ENCODE results near the gene B9D1. TPM values are rescaled to one million over a fixed set of nuclear protein-coding genes. Genes with fewer than 3 reads are reported as not detected.

Gene B9D1
- total RNA-seq, 1 experiment from 2014 or later: 20.0 TPM

GRCh38 chr17:19325542-19325941 lies 37.0 kb downstream of the B9D1 start:
- TF ChIP-seq CBX3 (IDR thresholded peaks at IDR 0.05; ENCODE audit: low read depth): peak; percentile 42; the same call in 1 of the 2 replicates
- TF ChIP-seq EGR1 (IDR thresholded peaks at IDR 0.05; ENCODE audit: low read depth): no peak
- ATAC-seq (no peak), DNase-seq (ENCODE audit: low read depth, low spot score) (no peak)
- Histone ChIP-seq H4K20me1 (ENCODE audit: insufficient read depth) (no peaks in the 10 kb centered on the region), H2AFZ (ENCODE audit: low read depth, low read length, poor library complexity, severe bottlenecking) (no peak overlapping the region), H3K79me2 (ENCODE audit: insufficient read depth, low read length) (no peaks in the 10 kb centered on the region), H3K4me1 (ENCODE audit: control insufficient read depth in 1 of 2, insufficient read depth in 2 of 2, low read length in 2 of 2) (peaks cover 22 to 32% of the 10 kb centered on the region in 2 experiments), H3K36me3 (ENCODE audit: control insufficient read depth in 1 of 2, insufficient read depth in 2 of 2, low read length in 2 of 2) (peaks cover 5 to 7% of the 10 kb centered on the region in 2 experiments; a peak in 2 of 4 replicates), H3K9me3 (ENCODE audit: control insufficient read depth in 1 of 2, insufficient read depth in 1 of 2, low read depth in 1 of 2, low read length in 2 of 2) (0 out of 4 replicates have a peak, but pooled peaks cover 4 to 5% of the 10 kb centered on the region in 2 experiments), H3K27ac (ENCODE audit: low read depth, low read length) (no peak overlapping the region), H3K27me3 (ENCODE audit: insufficient read depth, low read length) (no peaks in the 10 kb centered on the region), H3K9ac (ENCODE audit: low read length) (no peak overlapping the region), H3K9me2 (ENCODE audit: insufficient read depth) (no peaks in the 10 kb centered on the region), H3K4me2 (ENCODE audit: low read length) (no peak overlapping the region), H3K4me3 (replicated peaks in 1 of 2; ENCODE audit: low read depth in 1 of 2, low read length in 2 of 2) (no peak overlapping the region)
- BruUV-seq (replicated peaks): no TSS peak
- ChIA-PET CTCF (no interaction called here), POLR2A (no interaction called here), RAD21 (ENCODE audit: low non-redundant PET in 1 of 2, low total read pairs in 2 of 2, uncharacterized antibody in 2 of 2, unreplicated experiment in 2 of 2) (no interaction called here)
- intact Hi-C loops (cut with micrococcal nuclease): no loop called here

- POLR2A ChIA-PET: interaction anchor here (0.8 kb wide), 1 partner anchor 84 kb away, joined by 3 read pairs; no protein-coding TSS in a partner anchor
- ATAC-seq (no peak), DNase-seq (ENCODE audit: low read depth, low spot score) (no peak)
- H3K4me2 ChIP-seq (ENCODE audit: low read length): no peak overlapping the region
- H2AFZ ChIP-seq (ENCODE audit: low read depth, low read length, poor library complexity, severe bottlenecking): no peak overlapping the region
- no peak overlapping the region for H3K9ac ChIP-seq (ENCODE audit: low read length)
- intact Hi-C loops (cut with micrococcal nuclease): no loop called here
- no peak overlapping the region for H3K4me3 ChIP-seq (replicated peaks in 1 of 2; ENCODE audit: low read depth in 1 of 2, low read length in 2 of 2)
- RAD21 ChIA-PET (ENCODE audit: low non-redundant PET in 1 of 2, low total read pairs in 2 of 2, uncharacterized antibody in 2 of 2, unreplicated experiment in 2 of 2): no interaction called here
- H3K27me3 ChIP-seq (ENCODE audit: insufficient read depth, low read length): no peaks in the 10 kb centered on the region
- H4K20me1 ChIP-seq (ENCODE audit: insufficient read depth): no peaks in the 10 kb centered on the region
- H3K4me1 ChIP-seq (ENCODE audit: control insufficient read depth in 1 of 2, insufficient read depth in 2 of 2, low read length in 2 of 2): peaks cover 20 to 28% of the 10 kb centered on the region in 2 experiments
- no peak overlapping the region for H3K27ac ChIP-seq (ENCODE audit: low read depth, low read length)
- H3K36me3 ChIP-seq (ENCODE audit: control insufficient read depth in 1 of 2, insufficient read depth in 2 of 2, low read length in 2 of 2): peaks cover 5 to 7% of the 10 kb centered on the region in 2 experiments; a peak in 2 of 4 replicates
- no TSS peak for BruUV-seq (replicated peaks)
- no peaks in the 10 kb centered on the region for H3K79me2 ChIP-seq (ENCODE audit: insufficient read depth, low read length)
- no peaks in the 10 kb centered on the region for H3K9me2 ChIP-seq (ENCODE audit: insufficient read depth)
- no peak for TF ChIP-seq SP1 (IDR thresholded peaks at IDR 0.05; ENCODE audit: low read depth)
- no peak for TF ChIP-seq REST (IDR thresholded peaks at IDR 0.05; ENCODE audit: low read depth)
- TF ChIP-seq EZH2 (IDR thresholded peaks at IDR 0.05): no peak
- no peak for TF ChIP-seq JUND (IDR thresholded peaks at IDR 0.05)
- no peak for TF ChIP-seq MAX (IDR thresholded peaks at IDR 0.05)
- TF ChIP-seq EGR1 (IDR thresholded peaks at IDR 0.05; ENCODE audit: low read depth): no peak
- TF ChIP-seq CTCF (IDR thresholded peaks at IDR 0.05 in 2 of 3, conservative IDR thresholded peaks at IDR 0.05 in 1 of 3; ENCODE audit: borderline replicate concordance in 1 of 3, insufficient read depth in 1 of 3, low read depth in 2 of 3, low read length in 2 of 3): no peak
- TF ChIP-seq TCF7L2 (IDR thresholded peaks at IDR 0.05; ENCODE audit: borderline replicate concordance, extremely low read depth, insufficient read depth, insufficient read length): no peak
- no peak for TF ChIP-seq ZFX (IDR thresholded peaks at IDR 0.05)
- no peak for TF ChIP-seq ELF1 (IDR thresholded peaks at IDR 0.05; ENCODE audit: borderline replicate concordance, low read depth)
- no peak for TF ChIP-seq POLR2AphosphoS5 (IDR thresholded peaks at IDR 0.05; ENCODE audit: low read depth, low read length)
- TF ChIP-seq CBX3 (IDR thresholded peaks at IDR 0.05; ENCODE audit: low read depth): no peak
- no peak for TF ChIP-seq FOSL1 (IDR thresholded peaks at IDR 0.05; ENCODE audit: low read depth)
- TF ChIP-seq ATF3 (IDR thresholded peaks at IDR 0.05): no peak
- H3K9me3 ChIP-seq (ENCODE audit: control insufficient read depth in 1 of 2, insufficient read depth in 1 of 2, low read depth in 1 of 2, low read length in 2 of 2): 0 out of 4 replicates have a peak, but pooled peaks cover 4 to 5% of the 10 kb centered on the region in 2 experiments
- CTCF ChIA-PET: interaction anchor here (2.5 kb wide), 1 partner anchor 16 kb away, joined by 7 read pairs; no protein-coding TSS in a partner anchor
Observed at GRCh38 chr17:19322861-19323260, 39.7 kb downstream of the B9D1 start.

All from HCT116 (cell line).